ENCODE measurements around the gene AP4E1. TPM values are rescaled to one million over a fixed set of nuclear protein-coding genes. Genes with fewer than 3 reads are reported as not detected.

The AP4E1 gene
- total and polyA plus RNA-seq, 2 donors (not counting 3 experiments of a cell fraction or from before 2014, with no cell fraction given), result 1.6 to 9.8 TPM

GRCh38 chr15:50865515-50866353, 42.7 kb upstream of the AP4E1 start:
- Histone ChIP-seq H3K9me3 (replicated peaks; ENCODE audit: control insufficient read depth, insufficient read depth, low read length) (no peaks in the 10 kb centered on the region), H3K9me1 (replicated peaks; ENCODE audit: control insufficient read depth, extremely low read depth, insufficient read depth, low read length) (no peaks in the 10 kb centered on the region), H3K27ac (ENCODE audit: insufficient read depth, low read depth, low read length) (no peak overlapping the region), H3K79me2 (ENCODE audit: control insufficient read depth, insufficient read depth, low read length) (no peaks in the 10 kb centered on the region), H3K27me3 (ENCODE audit: control insufficient read depth in 2 of 2, insufficient read depth in 2 of 2, low read length in 2 of 2) (peaks cover 4 to 14% of the 10 kb centered on the region in 2 experiments), H3K4me2 (ENCODE audit: insufficient read depth, low read length) (no peak overlapping the region), H3K36me3 (ENCODE audit: control insufficient read depth in 2 of 2, extremely low read depth in 1 of 2, insufficient read depth in 2 of 2, low read length in 2 of 2) (no peaks in the 10 kb centered on the region), H2AFZ (ENCODE audit: low read depth, low read length) (no peak overlapping the region), H3K9ac (replicated peaks; ENCODE audit: extremely low read depth, insufficient read depth, low read length) (no peak overlapping the region), H4K20me1 (replicated peaks; ENCODE audit: control insufficient read depth, extremely low read depth, insufficient read depth, low read length) (no peaks in the 10 kb centered on the region), H3K4me3 (replicated peaks in 1 of 3; ENCODE audit: insufficient read depth in 1 of 3, low read depth in 1 of 3, low read length in 3 of 3) (no peak overlapping the region), H3K4me1 (ENCODE audit: control insufficient read depth, extremely low read depth, insufficient read depth, low read length) (no peaks in the 10 kb centered on the region)
- DNase-seq (ENCODE audit: low read depth, low spot score), result no peak
- intact Hi-C loops (cut with micrococcal nuclease) (no loop called here), dilution Hi-C loops (cut with MboI; ENCODE audit: extremely low pct_ligation_motif_present, low sequenced_read_pairs) (no loop called here)
- BruUV-seq (replicated peaks), result no TSS peak
- ChIA-PET CTCF (interaction anchor here (1.1 to 2.8 kb wide), 2 partner anchors 9 to 11 kb away, joined by 4 to 18 read pairs; no protein-coding TSS in a partner anchor), POLR2A (no interaction called here)
- FAIRE-seq, result no peak
- TF ChIP-seq JUN (IDR thresholded peaks at IDR 0.05; ENCODE audit: borderline replicate concordance, insufficient read depth, insufficient read length, low read depth) (no peak), CTCF (IDR thresholded peaks at IDR 0.05; ENCODE audit: extremely low read depth in 1 of 2, insufficient read depth in 1 of 2, low read depth in 1 of 2, low read length in 2 of 2) (no peak), POLR2A (IDR thresholded peaks at IDR 0.05; ENCODE audit: low read depth, low read length) (no peak), EZH2 (IDR thresholded peaks at IDR 0.05; ENCODE audit: borderline replicate concordance, low read depth, low read length, severe bottlenecking) (no peak), GATA2 (IDR thresholded peaks at IDR 0.05; ENCODE audit: insufficient read depth, insufficient read length, low read depth, low read length) (no peak), POLR2AphosphoS5 (IDR thresholded peaks at IDR 0.05; ENCODE audit: insufficient read depth, low read depth, low read length) (no peak), MYC (IDR thresholded peaks at IDR 0.05; ENCODE audit: low read depth, low read length) (no peak), MAX (IDR thresholded peaks at IDR 0.05; ENCODE audit: insufficient read depth, insufficient read length) (no peak), FOS (IDR thresholded peaks at IDR 0.05; ENCODE audit: borderline replicate concordance, insufficient read depth, low read length) (no peak)

Measured in endothelial cell of umbilical vein (primary cell).